ENCODE measurements around the gene EIF1. TPM values are rescaled to one million over a fixed set of nuclear protein-coding genes. Genes with fewer than 3 reads are reported as not detected.

EIF1 gene
- total and polyA plus RNA-seq, 2 of the 8 experiments (the other 6 are each of a cell fraction or from before 2014, with no cell fraction given), result 175 to 539 TPM

DNA sequence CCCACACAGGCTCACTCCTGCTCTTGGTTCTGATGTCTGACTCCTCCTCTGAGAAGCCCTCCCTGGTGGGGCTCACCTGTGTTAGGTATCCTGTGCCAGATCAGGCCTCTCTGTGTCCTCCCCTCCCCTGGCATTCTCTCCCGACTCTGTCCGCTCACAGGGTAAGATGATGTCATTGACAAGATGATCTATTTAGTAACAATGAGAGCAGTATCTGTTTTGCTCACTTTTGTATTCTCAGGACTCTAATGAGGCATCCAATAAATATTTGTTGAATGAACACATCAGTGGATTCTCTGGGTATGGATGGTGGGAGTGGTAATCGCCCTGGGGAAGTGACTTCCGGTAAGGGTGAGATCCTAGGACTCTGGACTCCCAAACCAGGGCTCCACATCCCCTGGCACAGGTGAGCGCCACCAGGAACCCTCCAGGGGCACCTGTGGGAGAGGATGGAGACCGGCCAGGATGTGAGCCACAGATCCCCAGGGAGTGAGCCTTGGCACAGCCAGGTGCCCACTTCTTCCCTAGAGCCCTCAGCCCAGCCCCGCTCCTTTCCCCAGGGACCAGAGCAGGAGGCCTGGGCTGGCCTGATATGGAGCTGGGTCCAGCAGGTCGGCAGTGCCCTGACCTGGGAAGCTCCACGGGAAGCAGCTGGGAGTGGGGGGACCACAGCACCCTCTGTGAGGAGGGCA, 51.1 kb downstream of the EIF1 start (continued):
- no peak for TF ChIP-seq POLR2AphosphoS5 (IDR thresholded peaks at IDR 0.05; ENCODE audit: low read depth, low read length)
- no peak for TF ChIP-seq RXRA (IDR thresholded peaks at IDR 0.05; ENCODE audit: insufficient read depth, low read depth, low read length)
- TF ChIP-seq PHF8 (conservative IDR thresholded peaks at IDR 0.05; ENCODE audit: low read depth, low read length), result no peak
